Fibroblast of pulmonary artery (primary cell): ENCODE data around the gene PIEZO2.

ENCODE experiments used
- DNase-seq: peaks from one replicate; pipeline ENCODE4 v3.0.0-alpha.2; 2010; ENCODE audit warnings: low read depth
- H3K4me3 ChIP-seq: replicated peaks from 2 replicates; pipeline ENCODE4 v1.5.1; 2011; ENCODE audit warnings: low read depth, mild to moderate bottlenecking, control low read depth, low read length, moderate library complexity
- CTCF ChIP-seq: IDR thresholded peaks from 2 replicates; pipeline ENCODE4 v1.5.1; 2011; ENCODE audit warnings: mild to moderate bottlenecking, control low read depth, low read length, inconsistent platforms; ENCODE audit errors: missing control alignments

Gene PIEZO2

GRCh38 chr18:10685484-10685883, 463.9 kb downstream of the PIEZO2 start:
- no peak for DNase-seq
- no peak for TF ChIP-seq CTCF
- H3K4me3 ChIP-seq, result no peak overlapping the region

- H3K4me3 ChIP-seq, result no peak overlapping the region
- no peak for TF ChIP-seq CTCF
- DNase-seq, result no peak
These were observed 467.0 kb downstream of the PIEZO2 start for GRCh38 chr18:10682368-10682714.

- no peak for DNase-seq
- no peak for TF ChIP-seq CTCF
- H3K4me3 ChIP-seq, result no peak overlapping the region
These were observed 467.6 kb downstream of the PIEZO2 start for GRCh38 chr18:10681581-10682367.

GRCh38 chr18:10680271-10680596, 469.1 kb downstream of the PIEZO2 start:
- no peak for DNase-seq
- TF ChIP-seq CTCF, result no peak
- H3K4me3 ChIP-seq, result no peak overlapping the region

GRCh38 chr18:10679557-10680270, 469.7 kb downstream of the PIEZO2 start:
- TF ChIP-seq CTCF, result no peak
- no peak for DNase-seq
- H3K4me3 ChIP-seq, result no peak overlapping the region

GRCh38 chr18:10671441-10671840, 477.9 kb downstream of the PIEZO2 start:
- no peak for DNase-seq
- no peak for TF ChIP-seq CTCF
- H3K4me3 ChIP-seq, result no peak overlapping the region

- TF ChIP-seq CTCF, result no peak
These were observed 478.5 kb downstream of the PIEZO2 start for GRCh38 chr18:10670856-10671255.

More at GRCh38 chr18:10670856-10671255, 478.5 kb downstream of the PIEZO2 start:
- H3K4me3 ChIP-seq, result no peak overlapping the region
- DNase-seq, result no peak
